Peyer's patch (tissue), 4 donors: ENCODE results near the gene TAF13.

Experiments used
- POLR2A ChIP-seq, 2 donors: fragments of 450-650 bp; IDR thresholded peaks; one replicate each; pipeline ENCODE4 v1.5.1; 2017; ENCODE audit warnings: antibody characterized with exemption in 2 of 2, mild to moderate bottlenecking in 2 of 2, moderate library complexity in 2 of 2
- TF ChIP-seq, protein P1 (sequence below), 6 experiments: fragments of 450-650 bp in 4 of 6; fragments of 200-600 bp in 2 of 6; sonication (generic) in 1 of 6; IDR thresholded peaks; one replicate each; pipeline ENCODE4 v1.5.1; 2017 to 2019; ENCODE audit warnings: antibody characterized with exemption in 6 of 6, mild to moderate bottlenecking in 3 of 6, moderate library complexity in 1 of 6

DNA sequence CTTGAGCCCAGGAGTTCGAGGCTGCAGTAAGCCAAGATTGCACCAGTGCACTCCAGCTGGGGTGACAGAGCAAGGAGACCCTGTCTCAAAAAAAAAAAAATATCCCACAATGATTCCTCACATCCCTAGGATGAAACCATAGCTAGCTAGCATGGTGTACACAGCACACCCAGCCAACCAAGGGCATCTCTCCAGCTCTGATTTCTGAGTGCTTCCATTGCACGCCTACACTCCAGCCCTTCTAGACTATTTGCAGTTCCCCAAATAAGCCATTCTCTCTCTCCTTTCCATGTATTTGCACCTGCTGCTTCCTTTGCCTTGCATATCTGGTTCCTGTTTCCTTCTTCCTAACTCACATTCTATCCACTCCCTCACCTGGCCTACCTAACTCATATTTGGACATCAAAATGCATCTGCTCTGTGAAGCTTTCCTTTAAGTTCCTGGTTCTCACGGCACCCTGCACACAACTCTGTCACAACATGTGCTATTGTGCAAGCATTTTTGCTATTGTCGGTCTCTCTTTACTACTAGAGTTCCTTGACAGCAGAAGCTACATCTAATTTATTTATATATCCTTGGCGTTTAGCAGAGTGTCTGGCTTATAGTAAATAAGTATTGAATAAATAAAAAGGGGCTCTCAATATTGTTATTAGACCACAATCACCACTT is 35.7 kb upstream of the TAF13 start:
- TF ChIP-seq, protein P1, sequence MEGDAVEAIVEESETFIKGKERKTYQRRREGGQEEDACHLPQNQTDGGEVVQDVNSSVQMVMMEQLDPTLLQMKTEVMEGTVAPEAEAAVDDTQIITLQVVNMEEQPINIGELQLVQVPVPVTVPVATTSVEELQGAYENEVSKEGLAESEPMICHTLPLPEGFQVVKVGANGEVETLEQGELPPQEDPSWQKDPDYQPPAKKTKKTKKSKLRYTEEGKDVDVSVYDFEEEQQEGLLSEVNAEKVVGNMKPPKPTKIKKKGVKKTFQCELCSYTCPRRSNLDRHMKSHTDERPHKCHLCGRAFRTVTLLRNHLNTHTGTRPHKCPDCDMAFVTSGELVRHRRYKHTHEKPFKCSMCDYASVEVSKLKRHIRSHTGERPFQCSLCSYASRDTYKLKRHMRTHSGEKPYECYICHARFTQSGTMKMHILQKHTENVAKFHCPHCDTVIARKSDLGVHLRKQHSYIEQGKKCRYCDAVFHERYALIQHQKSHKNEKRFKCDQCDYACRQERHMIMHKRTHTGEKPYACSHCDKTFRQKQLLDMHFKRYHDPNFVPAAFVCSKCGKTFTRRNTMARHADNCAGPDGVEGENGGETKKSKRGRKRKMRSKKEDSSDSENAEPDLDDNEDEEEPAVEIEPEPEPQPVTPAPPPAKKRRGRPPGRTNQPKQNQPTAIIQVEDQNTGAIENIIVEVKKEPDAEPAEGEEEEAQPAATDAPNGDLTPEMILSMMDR (IDR thresholded peaks at IDR 0.05) = no peak
- TF ChIP-seq POLR2A (IDR thresholded peaks at IDR 0.05) = no peak
